HL-60 (cell line): ENCODE results near the gene TJP2.

Source experiments
- POLR2AphosphoS5 ChIP-seq: IDR thresholded peaks from 2 replicates; pipeline ENCODE4 v1.6.1; 2012; ENCODE audit warnings: low read depth
- TF ChIP-seq, protein P1 (sequence below): IDR thresholded peaks from one replicate; pipeline ENCODE4 v1.5.1; 2011; ENCODE audit warnings: low read length, control low read depth, inconsistent platforms; ENCODE audit not compliant: insufficient read depth

DNA sequence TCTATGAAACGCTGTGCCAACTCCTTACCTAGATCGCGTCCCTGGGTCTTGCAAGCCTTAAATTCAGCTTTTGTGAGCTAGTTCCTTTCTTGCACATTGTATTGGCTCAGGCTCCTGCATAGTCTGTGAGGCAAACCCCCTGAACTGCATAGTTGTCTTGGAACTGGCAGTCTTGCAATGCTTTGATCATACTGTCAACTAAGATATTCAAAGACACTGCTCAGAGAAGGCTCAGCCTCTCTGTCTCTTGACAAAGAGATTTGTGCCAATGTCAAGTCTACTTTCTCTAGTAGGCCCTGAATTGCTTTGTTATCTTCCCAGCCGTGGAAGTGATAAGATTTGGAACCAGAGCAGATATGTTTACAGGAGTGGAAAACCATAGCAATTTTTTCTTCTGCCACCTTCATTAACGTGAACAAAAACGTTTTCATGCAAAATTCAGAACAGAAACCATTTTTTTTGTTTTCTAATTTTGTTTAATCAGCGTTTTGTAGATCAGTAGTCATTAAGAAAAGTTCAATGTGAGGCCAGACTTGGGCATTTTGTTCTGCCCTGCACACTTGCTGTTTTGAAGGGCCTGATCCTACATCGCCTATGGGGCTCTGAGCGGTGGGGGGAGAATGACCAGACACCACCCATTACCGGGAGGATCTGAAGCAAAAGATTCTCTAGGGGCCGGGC, 123.4 kb downstream of the TJP2 start:
- TF ChIP-seq POLR2AphosphoS5: no peak
- TF ChIP-seq, protein P1, sequence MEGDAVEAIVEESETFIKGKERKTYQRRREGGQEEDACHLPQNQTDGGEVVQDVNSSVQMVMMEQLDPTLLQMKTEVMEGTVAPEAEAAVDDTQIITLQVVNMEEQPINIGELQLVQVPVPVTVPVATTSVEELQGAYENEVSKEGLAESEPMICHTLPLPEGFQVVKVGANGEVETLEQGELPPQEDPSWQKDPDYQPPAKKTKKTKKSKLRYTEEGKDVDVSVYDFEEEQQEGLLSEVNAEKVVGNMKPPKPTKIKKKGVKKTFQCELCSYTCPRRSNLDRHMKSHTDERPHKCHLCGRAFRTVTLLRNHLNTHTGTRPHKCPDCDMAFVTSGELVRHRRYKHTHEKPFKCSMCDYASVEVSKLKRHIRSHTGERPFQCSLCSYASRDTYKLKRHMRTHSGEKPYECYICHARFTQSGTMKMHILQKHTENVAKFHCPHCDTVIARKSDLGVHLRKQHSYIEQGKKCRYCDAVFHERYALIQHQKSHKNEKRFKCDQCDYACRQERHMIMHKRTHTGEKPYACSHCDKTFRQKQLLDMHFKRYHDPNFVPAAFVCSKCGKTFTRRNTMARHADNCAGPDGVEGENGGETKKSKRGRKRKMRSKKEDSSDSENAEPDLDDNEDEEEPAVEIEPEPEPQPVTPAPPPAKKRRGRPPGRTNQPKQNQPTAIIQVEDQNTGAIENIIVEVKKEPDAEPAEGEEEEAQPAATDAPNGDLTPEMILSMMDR: no peak
